GM19238 (cell line): ENCODE measurements around the gene C3orf20.
"Not testable (repeated sequence)": the region's sequence is repeated elsewhere in the genome, so short reads cannot be mapped to it uniquely, and the experiment has no call there.

ENCODE experiments used
- DNase-seq: peaks from one replicate; pipeline ENCODE4 v3.0.0; 2011; ENCODE audit warnings: low spot score; ENCODE audit not compliant: insufficient read length

C3orf20 gene

GRCh38 chr3:14649466-14649865, 25.5 kb upstream of the C3orf20 start:
- DNase-seq: no peak

DNA sequence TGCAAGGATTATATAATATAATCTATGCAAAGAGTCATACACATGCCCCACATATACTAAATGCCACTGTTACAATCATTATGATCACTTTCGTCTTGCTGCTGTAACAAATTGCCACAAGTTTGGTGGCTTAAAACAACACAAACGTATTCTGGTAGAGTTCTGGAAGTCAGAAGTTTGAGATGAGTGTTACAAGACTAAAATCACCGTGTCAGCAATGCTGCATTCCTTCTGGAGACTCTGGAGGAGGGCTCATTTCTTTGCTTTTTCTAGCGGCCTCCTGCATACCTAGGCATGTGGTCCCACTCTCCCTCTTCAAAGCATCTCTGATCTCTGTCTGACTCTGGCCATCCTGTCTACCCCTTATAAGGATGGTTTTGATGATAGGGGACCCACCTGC, 24.7 kb upstream of the C3orf20 start:
- DNase-seq: no peak

GRCh38 chr3:14651440-14652251, 23.3 kb upstream of the C3orf20 start, which contains the start of gene CCDC174:
TSS of gene CCDC174 (plus strand) at chr3:14651762. CDS start at chr3:14651837, 75 bp downstream.
- DNase-seq: peak; percentile 84

DNA sequence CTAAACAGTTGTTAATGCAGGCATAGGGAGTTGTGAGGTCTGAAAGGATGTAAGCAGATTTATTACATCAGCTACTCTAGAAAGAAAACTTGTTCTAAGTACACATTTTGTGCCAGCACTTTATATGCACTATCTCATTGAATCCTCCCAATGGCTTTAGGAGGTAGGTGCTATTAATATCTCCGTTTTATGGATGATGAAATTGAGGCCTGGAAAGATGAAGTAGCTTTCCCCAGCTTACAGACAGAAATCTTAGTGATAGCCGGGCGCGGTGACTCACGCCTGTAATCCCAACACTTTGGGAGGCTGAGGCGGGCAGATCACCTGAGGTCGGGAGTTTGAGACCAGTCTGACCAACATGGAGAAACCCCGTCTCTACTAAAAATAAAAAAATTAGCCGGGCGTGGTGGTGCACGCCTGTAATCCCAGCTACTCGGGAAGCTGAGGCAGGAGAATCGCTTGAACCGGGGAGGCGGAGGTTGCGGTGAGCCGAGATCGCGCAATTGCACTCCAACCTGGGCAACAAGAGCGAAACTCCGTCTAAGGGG, 22.5 kb upstream of the C3orf20 start:
- not testable (repeated sequence) for DNase-seq

- no peak for DNase-seq
Measured at GRCh38 chr3:14657579-14657978, 17.4 kb upstream of the C3orf20 start.

- no peak for DNase-seq
Measured at GRCh38 chr3:14658978-14659377, 16.0 kb upstream of the C3orf20 start.

- DNase-seq: no peak
Measured at GRCh38 chr3:14660942-14661341, 14.0 kb upstream of the C3orf20 start.

DNA sequence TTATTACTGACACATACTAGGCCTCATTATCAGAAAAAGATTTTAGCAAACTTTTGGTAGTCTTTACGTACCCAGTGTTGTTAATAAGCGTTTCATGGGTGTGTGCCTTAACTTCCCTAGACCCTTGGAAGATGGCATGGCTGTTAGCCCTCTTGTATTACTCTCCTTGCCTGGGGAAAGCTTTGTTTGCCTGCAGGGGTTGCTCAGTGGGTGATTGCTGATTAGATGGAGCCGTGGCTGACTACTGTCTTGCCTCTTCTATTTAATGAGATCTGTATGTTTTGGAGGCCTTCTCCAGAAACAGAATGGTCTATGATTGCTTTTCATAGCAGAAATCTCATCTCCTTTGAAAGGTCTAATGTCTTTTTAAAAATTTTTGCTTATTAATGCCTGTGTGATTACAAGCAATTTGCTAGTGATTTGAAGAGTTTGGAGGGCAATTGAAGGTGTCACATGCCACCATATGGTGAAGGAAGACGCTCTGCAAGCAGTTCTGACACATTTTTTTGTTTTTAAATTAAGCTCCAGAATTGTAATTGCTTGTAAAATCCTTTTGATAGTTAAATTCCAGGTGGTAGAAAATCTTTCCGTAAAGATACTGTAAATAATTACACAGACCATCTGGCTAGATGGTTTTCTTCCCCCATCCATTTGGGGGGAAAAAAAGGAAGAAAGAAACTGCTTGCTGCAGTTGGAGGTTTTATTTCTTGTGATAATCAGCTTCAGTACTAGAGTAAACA, 11.4 kb upstream of the C3orf20 start:
- DNase-seq: no peak

GRCh38 chr3:14664170-14664569, 10.8 kb upstream of the C3orf20 start:
- DNase-seq: no peak

- no peak for DNase-seq
Measured at GRCh38 chr3:14672588-14672987, 2.4 kb upstream of the C3orf20 start.

GRCh38 chr3:14676881-14677280, 1.9 kb downstream of the C3orf20 start:
- no peak for DNase-seq

DNA sequence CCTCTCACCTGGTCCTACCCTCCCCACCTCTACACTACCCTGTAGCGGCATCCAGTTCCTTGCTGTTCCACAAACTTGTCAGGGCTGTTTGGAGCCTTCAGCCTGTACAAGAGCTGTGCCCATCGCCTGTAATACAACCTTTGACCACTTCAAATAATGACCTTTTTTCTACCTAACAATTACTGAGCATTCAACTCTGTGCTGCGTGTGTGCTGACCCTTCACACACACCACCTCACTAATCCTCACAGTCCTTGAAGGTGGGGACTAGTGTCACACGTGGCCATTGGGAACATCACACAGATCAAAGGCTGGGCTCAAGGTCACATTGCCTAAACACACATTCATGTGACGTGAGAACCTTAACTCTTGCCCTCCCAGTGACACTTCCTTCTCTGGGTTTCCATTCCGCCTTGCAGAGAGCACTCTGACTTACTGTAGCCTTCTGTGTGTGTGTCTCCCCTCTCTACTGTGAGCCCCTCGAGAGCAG, 3.1 kb downstream of the C3orf20 start:
- DNase-seq: no peak

DNA sequence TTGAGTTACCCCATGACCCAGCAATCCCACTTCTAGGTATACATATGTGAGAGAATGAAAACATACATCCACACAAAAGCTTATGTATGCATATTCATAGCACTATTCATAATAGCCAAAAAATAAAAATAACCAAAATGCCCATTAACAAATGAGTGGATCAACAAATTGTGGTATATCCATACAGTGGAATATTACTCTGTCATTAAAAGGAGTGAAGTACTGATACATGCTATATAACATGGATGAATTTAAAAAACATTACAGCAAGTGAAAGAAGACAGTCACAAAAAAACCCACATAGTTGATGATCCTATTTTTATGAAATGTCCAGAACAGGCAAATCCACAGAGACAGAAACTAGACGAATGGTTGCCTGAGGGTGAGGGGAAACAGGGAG, 5.2 kb downstream of the C3orf20 start:
- no peak for DNase-seq

DNA sequence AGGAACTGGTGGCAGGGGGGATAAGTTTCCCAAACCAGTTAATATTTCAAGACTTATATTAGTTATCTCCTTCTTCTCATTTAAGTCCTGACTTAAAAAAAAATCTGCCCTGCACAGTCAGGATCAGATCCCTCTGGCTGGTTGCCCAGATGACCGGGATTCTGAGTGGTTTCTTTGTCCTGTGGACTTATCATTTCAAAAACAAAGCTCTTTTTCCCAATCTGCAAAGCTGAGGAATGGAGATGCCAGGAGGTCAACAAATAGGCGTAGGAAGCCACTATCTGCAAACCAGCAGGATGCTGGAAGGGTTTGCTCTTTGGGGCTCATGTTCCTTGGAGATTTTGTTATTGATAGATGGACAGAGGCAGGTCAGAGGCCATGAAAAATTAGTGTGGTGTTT, 5.8 kb downstream of the C3orf20 start:
- DNase-seq: no peak

- no peak for DNase-seq
Measured at GRCh38 chr3:14684447-14684846, 9.5 kb downstream of the C3orf20 start.

- no peak for DNase-seq
Measured at GRCh38 chr3:14685179-14685578, 10.2 kb downstream of the C3orf20 start.

GRCh38 chr3:14687360-14687759, 12.4 kb downstream of the C3orf20 start:
- no peak for DNase-seq

DNA sequence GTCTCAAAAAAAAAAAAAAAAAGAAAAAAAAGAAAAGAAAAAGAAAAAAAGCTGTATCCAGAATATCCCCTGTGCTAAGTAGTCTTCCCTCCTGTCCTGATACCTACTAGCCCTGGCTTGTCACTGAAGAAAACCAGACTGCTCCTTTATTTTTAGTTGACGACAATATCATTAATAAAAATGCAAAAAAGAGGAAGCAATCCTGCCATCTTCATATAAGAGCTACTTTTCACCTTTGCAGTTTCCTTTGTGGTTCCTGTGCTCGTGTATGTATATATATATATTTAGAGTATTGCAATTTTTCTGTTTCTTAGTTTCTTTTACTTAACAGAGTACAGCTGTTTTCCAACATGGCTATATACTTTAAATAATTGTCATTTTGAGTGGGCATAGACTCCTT, 13.6 kb downstream of the C3orf20 start:
- no peak for DNase-seq

GRCh38 chr3:14689247-14689980, 14.5 kb downstream of the C3orf20 start:
- DNase-seq: no peak

DNA sequence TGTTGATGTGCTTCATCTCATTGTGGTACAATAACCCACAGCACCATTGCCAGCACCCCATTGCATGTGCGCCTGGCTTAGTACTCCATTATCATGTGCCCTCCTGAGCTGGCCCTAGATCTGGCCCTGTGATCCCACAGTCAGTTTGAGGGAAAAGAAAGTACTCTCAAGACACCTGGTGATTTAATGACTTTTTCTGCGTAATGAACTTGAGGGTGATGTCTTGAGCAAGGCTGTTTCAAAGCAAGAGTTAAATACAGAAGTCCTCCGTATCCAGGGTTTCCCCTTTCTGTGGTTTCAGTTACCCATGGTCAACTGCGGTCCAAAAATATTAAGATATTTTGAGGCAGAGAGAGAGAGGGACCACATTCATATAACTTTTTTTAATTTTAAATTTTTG, 16.3 kb downstream of the C3orf20 start:
- no peak for DNase-seq

- DNase-seq: no peak
Measured at GRCh38 chr3:14691719-14692118, 16.8 kb downstream of the C3orf20 start.
